ENCODE results near the gene CCHCR1. TPM values are rescaled to one million over a fixed set of nuclear protein-coding genes. Genes with fewer than 3 reads are reported as not detected.
"Not testable (repeated sequence)": the region's sequence is repeated elsewhere in the genome, so short reads cannot be mapped to it uniquely, and the experiment has no call there.

Gene CCHCR1
- total RNA-seq, 1 experiment from 2014 or later = 26.0 TPM

GRCh38 chr6:31183859-31184258 lies 26.3 kb upstream of the CCHCR1 start:
- not testable (repeated sequence) for DNase-seq (ENCODE audit: low read depth)

GRCh38 chr6:31183287-31183686 lies 25.7 kb upstream of the CCHCR1 start:
- not testable (repeated sequence) for DNase-seq (ENCODE audit: low read depth)

GRCh38 chr6:31180500-31180899 lies 22.9 kb upstream of the CCHCR1 start:
- DNase-seq (ENCODE audit: low read depth) = peak; percentile 91

- no peak for DNase-seq (ENCODE audit: low read depth)
Measured at GRCh38 chr6:31179896-31180295, 22.3 kb upstream of the CCHCR1 start.

GRCh38 chr6:31179042-31179386 lies 21.4 kb upstream of the CCHCR1 start:
- no peak for DNase-seq (ENCODE audit: low read depth)

- DNase-seq (ENCODE audit: low read depth) = no peak
Measured at GRCh38 chr6:31178143-31179041, 20.8 kb upstream of the CCHCR1 start.

GRCh38 chr6:31175971-31176370 lies 18.4 kb upstream of the CCHCR1 start:
- peak; percentile 67 for DNase-seq (ENCODE audit: low read depth)

GRCh38 chr6:31174378-31174777 lies 16.8 kb upstream of the CCHCR1 start:
- no peak for DNase-seq (ENCODE audit: low read depth)

- no peak for DNase-seq (ENCODE audit: low read depth)
Measured at GRCh38 chr6:31173406-31173805, 15.8 kb upstream of the CCHCR1 start.

GRCh38 chr6:31172973-31173384 lies 15.4 kb upstream of the CCHCR1 start:
- DNase-seq (ENCODE audit: low read depth) = no peak

GRCh38 chr6:31171931-31172905 lies 14.6 kb upstream of the CCHCR1 start:
- DNase-seq (ENCODE audit: low read depth) = no peak

GRCh38 chr6:31170987-31171671 lies 13.5 kb upstream of the CCHCR1 start:
- no peak for DNase-seq (ENCODE audit: low read depth)

- DNase-seq (ENCODE audit: low read depth) = no peak
Measured at GRCh38 chr6:31170600-31170881, 12.9 kb upstream of the CCHCR1 start, which contains the start of gene POU5F1. Gene POU5F1, minus strand, starts transcription at chr6:31170682. Its CDS starts 62 bp downstream, at chr6:31170620.

- not testable (repeated sequence) for DNase-seq (ENCODE audit: low read depth)
Measured at GRCh38 chr6:31169858-31170599, 12.4 kb upstream of the CCHCR1 start.

- DNase-seq (ENCODE audit: low read depth) = no peak
Measured at GRCh38 chr6:31169123-31169857, 11.7 kb upstream of the CCHCR1 start.

GRCh38 chr6:31168606-31169005 lies 11.0 kb upstream of the CCHCR1 start:
- DNase-seq (ENCODE audit: low read depth) = no peak

- no peak for DNase-seq (ENCODE audit: low read depth)
Measured at GRCh38 chr6:31165986-31166385, 8.4 kb upstream of the CCHCR1 start.

- not testable (repeated sequence) for DNase-seq (ENCODE audit: low read depth)
Measured at GRCh38 chr6:31165064-31165832, 7.6 kb upstream of the CCHCR1 start.

- not testable (repeated sequence) for DNase-seq (ENCODE audit: low read depth)
Measured at GRCh38 chr6:31164475-31165063, 7.0 kb upstream of the CCHCR1 start.
